CD1c-positive myeloid dendritic cell (primary cell): Measurements from ENCODE around the gene TRPM2.
"Not testable (repeated sequence)": the region's sequence is repeated elsewhere in the genome, so short reads cannot be mapped to it uniquely, and the experiment has no call there.

Experiments used
- DNase-seq: peaks from one replicate; pipeline ENCODE4 v3.0.0-alpha.2; 2016; ENCODE audit errors: extremely low spot score

The TRPM2 gene

DNA sequence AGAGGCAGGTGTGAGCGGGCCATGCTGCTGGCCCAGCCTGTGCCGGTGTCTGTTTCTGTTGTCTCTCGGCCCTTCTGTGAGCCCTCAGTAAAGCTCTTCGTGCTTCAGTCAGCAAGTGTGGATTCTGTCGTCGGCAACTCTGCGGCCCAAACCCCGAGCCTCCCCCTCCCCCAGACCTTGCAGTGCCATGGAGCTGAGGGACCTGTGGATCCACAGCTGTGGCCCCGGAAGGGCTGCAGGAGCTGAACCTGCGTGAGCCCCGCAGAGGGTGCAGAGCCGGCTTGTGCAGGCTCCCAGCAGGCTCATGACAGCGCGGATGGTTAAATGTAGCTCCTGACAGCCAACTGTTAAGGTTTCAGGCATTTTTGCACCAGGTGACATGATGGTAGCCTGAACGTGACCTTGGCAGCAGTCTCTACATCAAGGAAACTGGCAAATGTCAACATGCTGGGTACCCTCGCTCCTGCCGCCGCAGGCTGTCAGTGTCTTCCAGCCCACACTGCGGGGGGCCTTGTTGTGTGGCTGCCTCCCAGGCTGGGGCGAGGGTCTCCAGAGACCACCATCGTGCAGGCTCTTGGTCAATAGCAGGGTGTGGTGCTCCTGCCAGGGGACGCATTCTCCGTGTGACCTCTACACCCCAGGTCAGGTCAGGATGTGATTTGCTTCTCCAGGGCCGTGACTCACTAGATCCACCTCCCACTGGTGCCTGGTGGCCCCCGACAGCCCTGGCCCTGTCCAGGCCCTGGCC lies 108.8 kb downstream of the TRPM2 start:
- no peak for DNase-seq

DNA sequence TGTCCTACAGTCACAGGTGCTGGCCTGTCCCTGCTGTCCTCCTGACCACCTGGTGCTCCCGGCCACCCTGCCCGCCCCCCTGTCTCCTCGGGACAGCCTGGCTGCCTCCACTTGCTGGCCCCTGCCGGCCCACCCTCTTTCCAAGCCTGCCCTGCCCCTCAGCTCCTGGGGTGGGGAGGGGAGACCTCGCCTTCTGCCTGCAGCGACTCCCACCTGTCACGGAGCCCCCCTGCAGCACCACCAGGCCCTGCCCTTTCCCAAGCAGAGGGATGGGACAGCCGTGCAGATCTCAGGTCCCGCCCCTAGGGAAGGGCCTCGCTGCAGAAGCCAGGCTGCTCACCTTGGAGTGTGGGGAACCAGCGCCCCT lies 109.4 kb downstream of the TRPM2 start:
- no peak for DNase-seq

DNA sequence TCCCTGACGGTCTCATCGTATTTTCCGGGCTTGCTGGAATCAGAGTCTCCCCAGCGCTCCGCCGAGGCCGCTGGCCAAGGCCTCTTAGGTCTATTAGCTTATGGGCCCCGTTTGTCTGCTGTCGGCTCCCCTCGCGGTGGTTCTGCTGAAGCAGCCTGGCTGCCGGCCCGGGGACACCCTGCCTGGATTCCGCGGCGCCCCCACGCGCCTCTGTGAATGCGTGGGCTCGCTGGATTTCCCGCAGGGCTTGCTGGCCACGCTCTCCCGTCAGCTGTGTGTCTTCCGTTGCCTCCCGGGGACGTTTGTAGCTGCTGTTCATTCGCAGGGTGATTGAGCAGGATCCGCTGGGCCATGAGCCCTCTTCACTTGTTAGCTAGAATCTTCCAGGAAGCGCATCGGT lies 110.3 kb downstream of the TRPM2 start:
- DNase-seq, result no peak

DNA sequence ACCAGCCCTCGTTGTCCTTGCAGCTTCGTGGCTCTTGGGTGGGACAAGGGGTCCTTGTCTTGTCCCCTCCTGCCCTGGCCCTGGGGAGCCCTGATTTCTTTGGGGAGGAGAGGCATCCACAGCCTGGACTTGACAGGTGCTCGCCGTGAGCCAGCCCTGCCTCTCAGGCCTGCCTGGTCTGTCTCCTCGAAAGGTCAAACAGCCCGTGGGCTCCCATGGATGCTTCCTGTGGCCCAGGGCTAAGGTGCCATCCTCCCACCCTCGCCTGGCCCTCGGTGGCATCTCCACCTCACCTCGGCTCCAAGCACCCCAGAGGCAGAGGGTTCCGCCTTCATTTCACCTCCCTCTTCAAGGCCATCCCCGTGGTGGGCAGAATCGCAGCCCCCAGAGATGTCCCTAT lies 110.9 kb downstream of the TRPM2 start:
- DNase-seq, result no peak

DNA sequence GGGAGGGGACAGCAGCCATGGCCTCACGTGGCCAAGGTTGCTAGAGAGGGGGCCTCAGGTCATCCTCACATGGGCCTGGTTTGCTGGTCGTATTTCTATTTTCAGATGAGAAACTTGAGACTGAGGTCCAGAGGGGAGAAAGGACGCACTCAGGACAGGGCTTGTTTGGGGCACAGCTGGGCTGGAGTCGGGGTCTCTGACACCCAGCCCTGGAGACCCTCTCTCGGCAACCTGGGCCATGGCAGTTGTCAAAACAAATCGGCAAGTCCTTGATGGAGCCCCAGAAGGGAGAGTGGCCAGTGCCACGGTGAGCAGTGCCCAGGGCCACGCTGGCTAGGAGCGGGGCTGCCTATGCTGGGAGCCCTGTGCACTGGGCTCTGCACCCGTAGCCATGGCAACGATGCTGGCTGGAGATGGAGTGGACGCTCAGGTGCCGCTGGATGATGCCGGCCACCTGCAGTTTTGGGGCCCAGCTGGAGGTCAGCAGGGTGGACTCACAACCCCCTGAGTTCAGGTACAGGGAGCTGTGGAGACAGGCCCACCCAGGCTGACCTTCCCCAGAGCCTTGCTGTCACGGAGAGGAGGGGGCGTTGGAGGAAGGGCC lies 113.0 kb downstream of the TRPM2 start:
- DNase-seq, result no peak

DNA sequence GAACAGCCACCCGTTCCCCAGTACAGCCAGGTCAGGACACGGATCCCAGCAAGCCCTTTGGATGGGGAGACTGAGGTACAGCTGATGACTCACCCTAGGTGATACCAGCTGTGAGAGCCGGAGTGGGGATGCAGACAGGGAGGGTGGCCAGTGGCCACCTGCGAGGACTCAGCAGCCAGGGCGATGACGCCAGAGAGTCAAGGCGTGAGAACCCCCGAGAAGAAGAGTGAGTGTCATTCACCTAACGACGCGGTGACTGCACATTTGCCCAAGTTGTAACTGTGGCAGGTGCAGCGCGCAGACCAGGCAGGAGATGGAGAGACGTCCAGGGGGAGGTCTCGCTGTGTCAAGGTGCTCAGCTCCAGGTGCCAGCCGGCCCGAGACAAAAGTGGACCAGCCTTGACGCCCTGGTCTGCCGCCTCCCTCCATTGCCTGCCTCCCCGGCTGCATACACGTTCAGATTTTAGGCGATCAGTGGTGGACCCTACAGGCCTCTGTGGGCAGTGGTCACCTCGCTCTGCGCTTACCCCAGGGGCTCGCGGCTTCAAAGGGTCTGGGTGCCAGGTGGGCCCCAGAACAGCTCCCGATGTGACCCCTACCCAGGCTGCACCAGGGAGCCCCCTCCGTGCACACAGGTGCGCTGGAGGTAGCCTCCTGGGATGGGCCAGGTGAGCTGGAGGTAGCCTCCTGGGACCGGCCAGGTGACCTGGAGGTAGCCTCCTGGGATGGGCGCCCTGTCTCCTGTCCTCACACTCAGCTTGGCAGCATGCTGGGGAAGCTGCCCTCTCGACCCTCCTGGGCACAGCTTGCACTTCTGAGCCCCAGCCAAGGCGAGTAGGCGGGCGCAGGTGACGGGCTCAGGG lies 113.8 kb downstream of the TRPM2 start:
- no peak for DNase-seq

DNA sequence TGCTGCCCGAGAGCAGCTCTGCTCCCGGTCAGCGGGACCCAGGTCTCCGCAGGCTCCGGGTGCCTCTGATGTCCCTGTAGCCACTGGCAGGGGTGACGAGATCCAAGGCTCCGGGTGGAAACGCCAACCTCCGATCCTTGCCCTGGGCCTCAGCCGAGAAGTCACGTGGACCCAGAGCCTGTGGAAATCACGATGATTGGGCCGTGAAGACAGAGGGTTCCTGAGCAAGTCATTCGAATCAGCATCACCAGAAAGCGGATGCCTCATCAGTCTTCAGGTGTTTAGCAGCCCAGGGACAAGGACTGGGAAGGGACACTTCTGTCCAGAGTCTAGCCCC lies 114.4 kb downstream of the TRPM2 start:
- no peak for DNase-seq

DNA sequence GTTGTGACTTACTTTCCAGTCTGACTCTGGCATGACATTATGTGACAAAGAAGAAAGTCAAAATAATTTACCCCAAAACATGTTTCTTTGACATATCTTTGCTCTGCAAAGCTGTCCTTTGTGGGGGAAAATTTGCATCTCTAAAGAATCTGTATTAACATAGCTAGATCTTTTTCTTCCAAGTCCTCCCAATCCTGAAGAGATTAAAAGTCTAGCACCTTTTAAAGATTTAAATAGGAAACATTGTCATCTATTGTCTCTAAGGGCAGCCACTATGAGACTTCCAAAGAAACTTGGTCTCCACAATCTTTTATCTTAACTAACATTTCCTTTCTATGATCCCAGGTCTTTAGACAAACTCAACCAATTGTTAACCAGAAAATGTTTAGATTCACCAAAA lies 117.9 kb downstream of the TRPM2 start:
- no peak for DNase-seq

DNA sequence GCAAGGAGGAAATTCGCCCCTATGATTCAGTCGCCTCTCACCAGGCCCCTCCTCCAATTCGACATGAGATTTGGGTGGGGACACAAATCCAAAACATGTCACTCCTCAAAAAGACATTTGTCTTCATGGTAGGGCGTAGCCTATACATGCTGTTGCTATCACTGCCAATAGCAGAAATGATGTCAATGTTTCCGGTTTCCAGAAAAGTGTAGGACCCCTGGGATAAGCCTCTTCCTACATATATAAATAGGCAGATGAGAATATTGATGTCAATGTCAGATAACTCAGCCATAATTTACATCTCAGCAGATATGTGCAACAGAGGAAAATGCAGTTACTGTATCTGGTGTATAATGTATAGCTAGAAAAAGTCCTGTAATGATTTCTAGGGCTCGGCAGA lies 118.6 kb downstream of the TRPM2 start:
- DNase-seq, result no peak

DNA sequence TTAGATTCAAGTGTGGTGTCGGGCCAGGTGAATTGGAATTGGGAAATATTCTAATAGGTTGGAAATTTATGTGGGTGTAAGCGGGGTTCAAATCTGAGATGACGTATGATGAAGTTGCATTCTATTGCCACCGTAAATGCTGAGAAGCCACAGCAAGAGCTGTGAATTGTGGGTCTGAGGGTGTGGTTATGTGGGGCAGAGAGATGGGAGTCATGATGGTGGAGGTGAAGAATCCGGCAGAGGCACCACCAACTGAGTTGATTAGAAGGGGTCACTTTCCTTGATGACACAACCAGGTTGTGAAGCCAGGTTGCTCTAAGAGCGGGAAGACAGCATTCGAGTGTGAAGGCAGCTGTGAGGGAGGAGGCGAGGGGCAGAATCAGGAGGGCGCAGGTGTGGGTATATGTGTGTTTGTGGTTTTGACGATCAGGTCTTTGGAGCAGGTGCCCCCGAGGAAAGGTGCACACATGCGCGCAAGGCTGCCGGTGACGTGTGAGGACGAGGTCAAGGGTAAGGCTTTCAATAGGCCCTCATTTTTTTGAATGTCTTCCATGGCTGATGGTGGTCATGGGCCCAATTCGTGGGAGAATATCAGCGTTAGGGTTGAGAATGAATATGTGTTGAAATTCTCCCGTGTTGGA lies 120.6 kb downstream of the TRPM2 start:
- no peak for DNase-seq

DNA sequence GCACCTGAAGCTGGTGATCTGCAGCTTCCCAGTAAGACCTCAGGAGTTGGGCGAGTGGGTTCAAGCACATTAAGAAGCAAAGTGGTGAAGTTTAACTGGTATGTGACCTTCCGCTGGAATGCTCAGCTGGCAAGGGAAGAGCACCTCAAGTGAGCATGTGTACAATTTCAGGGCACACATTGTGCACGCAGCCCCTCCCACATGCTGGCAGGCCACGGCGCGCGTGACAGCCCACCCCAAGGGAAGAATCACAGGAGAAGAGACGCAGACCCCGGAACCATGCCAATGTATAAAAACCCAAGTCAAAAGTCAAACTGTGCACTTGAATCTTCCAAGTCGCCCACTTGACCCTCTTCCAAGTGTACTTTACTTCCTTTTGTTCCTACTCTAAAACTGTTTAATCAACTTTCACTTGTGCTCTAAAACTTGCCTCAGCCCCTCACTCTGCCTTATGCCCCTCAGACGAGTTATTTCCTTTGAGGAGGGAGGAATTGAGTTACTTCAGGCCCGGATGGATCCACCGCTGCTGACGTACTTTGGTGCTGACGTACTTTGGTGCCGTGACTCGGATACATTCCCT lies 121.9 kb downstream of the TRPM2 start:
- no peak for DNase-seq

DNA sequence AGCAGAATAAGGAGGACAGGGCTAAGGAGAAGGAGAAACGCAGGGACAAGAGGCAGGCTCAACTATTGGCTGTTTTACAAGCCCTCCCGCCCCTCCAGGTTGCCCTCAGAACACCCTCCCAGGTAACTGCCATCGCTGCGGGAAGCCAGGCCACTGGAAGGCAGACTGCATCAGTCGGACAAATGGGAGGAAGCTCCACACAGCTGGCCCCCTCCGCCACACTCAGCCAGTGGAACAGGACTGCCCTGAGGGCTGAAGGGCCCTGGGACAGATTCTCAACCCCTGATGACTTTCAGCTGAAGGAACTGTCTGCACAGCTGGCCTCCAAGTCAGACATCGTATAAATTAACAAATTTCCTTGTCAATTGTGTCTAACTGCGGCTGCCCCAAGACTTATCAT lies 123.7 kb downstream of the TRPM2 start:
- no peak for DNase-seq

DNA sequence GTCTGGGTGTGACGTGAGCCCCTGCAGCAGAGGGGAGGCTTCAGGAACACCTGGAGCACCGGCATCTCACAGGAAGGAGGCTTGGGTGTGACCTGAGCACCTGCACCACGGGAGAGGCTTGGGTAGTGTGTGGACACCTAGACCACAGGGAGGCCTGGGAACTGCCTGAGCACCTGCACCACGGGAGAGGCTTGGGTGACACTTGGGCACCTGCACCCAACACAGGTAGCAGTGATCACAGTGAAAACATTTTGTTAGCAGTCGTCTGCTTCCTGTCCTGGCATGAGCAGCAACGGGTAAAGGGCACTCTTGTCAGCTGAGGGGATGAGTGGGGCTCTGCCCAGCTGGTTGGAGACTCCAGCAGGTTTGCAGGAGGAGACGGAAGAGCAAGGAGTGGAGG lies 124.3 kb downstream of the TRPM2 start:
- no peak for DNase-seq

DNA sequence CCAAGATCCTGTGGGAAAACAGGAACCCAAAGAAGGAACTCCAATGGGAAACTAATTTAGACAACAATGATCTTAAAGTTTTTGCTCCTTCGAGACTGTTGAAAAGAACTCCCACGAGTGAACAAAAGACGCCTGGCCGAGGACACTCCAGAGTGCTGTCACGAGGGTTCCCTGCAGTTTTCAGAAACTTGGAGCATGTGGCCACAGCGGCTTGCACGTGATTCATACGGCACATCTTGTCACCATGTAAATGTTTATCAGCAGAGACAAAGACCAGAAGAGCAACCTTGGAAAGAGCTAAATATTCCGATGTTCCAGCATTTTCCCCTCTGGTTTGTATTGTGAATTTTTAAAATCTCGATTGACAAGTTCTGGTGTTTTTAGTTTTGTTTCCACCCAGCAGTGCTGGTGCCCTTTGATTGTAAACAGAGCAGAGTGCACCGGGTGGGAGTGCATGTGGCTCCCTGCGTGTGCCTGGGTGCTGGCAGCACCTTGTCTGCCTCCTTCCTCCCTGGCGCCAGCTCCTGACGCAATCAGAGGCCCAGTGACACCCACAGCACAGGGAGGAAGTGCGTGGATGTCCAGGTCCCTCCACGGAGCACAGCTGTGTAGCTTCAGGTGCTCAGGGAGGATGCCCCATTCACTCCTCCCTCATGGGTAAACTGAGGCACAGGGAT lies 124.8 kb downstream of the TRPM2 start:
- no peak for DNase-seq

DNA sequence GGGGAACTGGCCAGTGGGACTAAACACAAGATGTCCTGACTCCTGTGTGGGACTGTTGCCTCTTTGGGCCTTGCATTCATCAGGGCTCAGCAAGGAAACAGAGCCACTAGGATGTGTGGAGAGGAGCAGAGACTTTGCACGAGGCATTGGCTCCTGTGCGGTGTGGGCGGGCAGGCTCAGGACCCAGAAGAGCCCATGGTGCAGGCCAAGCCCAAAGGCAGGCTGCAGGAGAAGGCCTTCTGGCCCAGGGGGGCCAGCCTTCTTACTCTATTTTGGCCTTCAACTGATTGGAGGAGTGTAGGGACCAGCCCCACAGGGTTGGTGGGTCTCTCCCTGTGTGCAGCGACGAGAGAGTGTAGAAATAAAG lies 125.4 kb downstream of the TRPM2 start:
- DNase-seq, result no peak

DNA sequence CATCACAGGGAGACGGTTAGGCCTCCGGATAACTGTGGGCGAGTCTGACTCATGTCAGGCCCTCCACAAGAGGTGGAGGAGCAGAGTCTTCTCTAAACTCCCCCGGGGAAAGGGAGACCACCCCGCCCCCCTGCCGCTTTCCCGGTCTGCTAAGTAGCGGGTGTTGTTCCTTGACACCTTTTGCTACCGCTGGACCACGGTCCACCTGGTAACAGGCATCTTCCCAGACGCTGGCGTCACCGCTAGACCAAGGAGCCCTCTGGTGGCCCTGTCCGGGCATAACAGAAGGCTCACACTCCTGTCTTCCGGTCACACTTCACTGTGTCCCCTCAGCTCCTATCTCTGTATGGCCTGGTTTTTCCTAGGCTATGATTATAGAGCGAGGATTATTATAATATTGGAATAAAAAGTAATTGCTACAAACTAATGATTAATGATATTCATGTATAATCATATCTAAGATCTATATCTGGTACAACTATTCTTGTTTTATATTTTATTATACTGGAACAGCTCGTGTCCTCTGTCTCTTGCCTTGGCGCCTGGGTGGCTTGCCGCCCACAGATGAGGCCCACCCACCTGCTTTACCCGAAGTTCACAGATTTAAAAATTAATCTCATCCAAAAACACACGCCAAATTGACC lies 126.3 kb downstream of the TRPM2 start:
- DNase-seq, result not testable (repeated sequence)

DNA sequence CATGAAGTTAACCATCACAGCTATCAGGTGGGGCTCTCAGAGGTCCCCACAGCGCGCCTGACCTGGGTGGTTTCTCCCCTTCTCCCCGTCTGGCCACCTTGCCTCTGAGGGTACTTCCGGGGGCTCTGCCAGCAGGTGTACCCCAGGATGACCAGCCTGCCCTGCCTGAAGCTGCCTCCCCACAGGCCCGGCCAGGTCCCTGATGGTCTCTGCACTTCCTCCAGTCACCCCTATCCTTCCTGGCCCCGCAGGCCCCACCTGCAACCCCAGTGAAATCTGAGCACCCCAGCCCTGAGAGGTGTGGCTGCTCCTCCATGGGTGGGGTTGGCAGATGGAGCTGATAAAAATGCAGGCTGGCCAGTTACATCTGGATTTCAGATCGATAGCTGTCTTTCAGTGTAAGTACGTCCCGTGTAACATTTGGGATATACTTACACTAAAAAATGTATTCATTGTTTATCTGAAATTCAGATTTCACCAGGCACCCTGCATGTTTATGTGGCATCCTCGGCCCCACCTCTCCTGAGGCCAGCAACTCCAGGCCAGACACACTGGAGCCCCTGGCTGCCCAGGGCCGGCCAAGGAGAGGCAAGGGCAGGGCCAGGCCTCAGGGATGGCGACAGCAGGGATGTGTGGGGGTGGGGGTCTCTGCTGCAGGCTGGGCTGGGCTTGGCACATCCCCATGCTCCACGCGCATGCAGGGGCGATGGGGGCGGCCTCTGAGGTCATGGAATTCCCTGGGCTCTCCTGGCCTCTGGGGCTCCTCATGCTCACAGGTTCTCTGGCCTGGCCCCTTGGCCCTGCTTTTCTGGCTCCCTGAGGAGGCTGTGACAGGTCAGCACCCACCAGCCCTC lies 127.0 kb downstream of the TRPM2 start:
- DNase-seq, result no peak

DNA sequence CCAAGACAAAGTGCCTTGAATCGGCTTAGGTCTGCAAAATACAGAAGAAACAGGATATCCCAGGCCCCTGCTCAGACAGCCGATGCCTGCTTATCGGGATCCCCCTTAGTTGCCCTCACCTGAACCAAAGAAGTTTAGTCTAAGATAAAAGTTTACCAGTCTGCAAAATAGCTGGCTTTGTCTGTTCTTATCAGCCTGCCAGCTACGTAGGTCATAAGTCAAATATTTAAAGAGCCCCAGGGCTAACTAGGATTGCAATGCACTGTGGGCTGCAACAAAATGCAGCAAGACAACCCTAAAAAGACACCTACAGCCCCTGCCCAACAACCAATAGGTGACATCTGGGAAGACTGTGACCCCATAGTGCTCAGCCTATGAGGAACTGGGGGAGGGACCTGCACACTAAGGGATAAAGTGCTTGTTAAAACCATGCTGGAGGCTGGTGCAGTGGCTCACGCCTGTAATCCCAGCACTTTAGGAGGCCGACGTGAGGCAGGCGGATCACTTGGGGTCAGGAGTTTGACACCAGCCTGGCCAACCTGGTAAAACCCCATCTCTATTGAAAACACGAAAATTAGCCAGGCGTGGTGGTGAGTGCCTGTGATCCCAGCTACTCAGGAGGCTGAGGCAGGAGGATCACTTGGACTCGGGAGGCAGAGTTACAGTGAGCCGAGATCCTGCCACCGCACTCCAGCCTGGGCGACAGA lies 129.3 kb downstream of the TRPM2 start:
- DNase-seq, result no peak
